HPDE6-E6E7 (cell line): ENCODE measurements around the gene TMTC2.

Experiments used
- DNase-seq: peaks from one replicate; pipeline ENCODE4 v3.0.0; 2011; ENCODE audit warnings: missing footprints; ENCODE audit errors: extremely low spot score

TMTC2 gene

DNA sequence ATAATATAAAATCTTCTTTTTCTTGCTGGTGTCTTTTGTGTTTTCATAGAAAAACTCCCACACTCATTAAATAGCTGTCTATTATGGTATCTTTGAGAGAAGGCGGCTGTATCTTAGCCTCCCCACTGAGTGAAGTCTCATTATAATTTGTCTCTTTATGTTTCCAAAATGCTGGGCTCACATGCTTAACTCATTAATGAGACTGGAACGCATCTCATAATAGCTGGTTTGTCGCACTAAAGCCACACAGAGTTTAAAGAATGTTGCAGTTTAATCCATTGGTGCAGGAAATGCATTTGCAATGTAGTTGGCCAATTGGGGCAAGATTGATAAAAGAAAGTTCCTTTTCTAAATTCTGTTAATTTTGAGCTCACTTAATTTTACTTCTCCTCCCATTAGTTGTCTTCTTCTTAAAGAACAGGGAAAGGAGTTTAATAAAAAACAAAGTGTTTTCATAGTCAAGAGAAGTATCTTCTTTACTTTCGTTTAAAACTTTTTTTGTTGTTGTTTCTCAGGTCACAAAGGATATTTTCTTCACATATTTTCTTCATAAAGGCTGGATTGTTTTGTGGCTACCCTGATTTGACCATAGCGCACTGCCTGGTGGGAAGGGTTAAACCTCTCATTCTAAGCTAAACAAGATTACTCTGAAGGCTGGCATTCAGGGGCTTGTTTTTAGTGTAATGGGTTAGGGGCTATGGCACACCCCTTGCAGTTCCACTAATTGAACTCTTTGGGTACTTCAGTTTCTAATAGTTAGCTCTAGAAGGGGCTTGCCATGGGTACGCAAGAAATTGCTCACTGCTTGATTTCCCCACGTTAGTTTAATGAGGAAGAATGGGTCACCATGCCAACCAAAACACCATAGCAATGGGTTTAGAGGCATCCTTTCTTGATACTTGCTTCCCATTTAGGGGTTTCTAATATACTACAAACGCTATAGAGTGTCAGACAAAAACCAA lies 197.0 kb downstream of the TMTC2 start:
- DNase-seq, result no peak

DNA sequence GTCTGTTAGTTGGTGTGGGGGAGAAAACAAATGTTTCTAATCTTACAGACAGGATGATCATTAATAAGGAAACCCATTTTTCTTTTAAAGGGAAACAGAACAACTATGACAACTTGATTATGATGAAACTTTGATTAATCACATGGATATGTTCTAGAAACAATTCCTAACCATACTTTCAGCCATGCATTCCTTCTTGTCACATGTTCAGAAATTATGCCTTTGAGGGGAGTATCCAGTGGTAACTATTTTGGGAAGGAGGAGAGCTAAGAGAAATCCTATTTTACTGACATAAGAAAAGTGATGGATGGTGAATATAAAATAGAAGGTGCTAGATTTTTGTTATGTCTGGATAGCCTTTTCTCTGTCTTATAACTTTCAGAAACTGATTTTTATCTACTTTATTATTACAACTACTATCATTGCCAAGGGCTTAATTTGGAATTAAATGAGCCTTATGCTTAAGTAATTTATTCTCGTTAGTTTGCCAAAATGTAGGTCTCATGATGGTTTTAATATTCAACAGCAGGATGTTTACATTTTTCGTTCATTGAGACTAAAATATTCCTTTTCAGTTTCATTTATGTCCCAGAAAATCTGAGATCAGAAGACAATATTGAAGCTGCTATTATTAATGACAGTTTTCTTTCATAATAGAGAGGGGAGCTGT lies 200.1 kb downstream of the TMTC2 start:
- DNase-seq, result no peak

DNA sequence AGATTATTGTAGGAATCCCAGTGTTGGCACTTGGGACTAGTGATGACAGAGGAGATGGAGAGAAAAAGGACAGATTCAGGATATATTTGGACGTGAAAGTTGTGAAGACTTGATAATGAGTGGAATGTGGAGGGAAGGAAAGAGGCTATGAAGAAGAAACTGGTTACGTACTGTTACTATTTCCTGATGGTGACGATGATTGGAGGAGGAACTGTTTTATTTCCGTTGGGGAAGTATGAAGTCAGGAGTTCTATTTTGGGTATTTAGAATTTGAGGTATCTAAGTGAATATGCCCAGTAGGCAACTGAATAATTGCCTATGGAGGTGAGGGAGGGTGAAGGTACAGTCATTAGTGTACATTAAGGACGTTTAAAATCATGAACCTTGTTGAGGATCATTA lies 207.2 kb downstream of the TMTC2 start:
- DNase-seq, result no peak

DNA sequence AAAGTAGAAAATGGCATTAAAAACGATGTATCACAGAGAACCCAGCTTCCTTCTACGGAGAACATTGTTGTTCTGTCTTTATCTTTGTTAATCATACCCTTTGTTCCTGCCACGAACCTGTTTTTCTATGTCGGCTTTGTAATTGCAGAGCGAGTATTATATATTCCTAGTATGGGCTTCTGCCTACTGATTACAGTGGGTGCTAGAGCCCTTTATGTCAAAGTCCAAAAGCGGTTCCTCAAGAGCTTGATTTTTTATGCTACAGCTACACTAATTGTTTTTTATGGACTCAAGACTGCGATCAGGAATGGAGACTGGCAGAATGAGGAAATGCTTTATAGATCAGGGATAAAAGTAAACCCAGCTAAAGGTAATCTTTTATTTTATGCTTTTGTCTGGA lies 209.6 kb downstream of the TMTC2 start:
- no peak for DNase-seq

DNA sequence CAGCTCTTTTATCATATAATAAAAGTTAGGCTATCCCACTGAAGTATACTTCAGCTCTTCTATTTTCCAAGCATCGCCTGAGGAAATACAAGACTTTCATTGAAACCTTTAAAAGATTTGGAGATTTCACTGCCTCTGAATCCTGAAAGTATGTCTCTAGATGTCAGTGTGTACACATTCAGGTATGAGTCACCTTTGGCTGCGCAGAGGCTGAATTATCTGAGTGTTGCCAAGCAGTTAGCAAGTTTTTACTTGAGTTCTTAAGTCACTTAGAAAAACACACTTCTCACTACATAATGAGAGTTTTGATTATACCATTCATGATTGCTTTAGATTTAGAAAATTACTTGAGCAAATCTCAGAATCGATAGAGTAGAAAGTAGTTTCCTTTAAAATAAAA lies 210.3 kb downstream of the TMTC2 start:
- DNase-seq, result peak; percentile 61

DNA sequence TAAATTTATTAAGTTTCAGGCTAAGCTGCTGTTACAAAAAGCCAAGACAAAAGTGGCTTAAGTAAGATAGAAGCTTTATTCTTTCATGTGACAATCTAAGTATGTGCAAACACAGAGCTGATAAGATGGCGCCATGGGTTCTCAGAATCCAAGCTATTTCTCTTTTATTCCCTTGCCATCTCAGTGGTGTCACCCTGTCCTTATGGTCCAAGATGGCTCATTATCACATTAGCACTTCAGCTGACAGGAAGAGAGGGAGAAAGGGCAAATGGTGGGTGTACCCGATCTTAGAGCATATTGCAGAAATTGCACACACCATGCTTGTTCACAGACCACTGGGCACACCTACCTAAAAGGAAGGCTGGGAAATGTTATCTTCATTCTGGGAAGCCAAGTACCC lies 211.7 kb downstream of the TMTC2 start:
- no peak for DNase-seq

DNA sequence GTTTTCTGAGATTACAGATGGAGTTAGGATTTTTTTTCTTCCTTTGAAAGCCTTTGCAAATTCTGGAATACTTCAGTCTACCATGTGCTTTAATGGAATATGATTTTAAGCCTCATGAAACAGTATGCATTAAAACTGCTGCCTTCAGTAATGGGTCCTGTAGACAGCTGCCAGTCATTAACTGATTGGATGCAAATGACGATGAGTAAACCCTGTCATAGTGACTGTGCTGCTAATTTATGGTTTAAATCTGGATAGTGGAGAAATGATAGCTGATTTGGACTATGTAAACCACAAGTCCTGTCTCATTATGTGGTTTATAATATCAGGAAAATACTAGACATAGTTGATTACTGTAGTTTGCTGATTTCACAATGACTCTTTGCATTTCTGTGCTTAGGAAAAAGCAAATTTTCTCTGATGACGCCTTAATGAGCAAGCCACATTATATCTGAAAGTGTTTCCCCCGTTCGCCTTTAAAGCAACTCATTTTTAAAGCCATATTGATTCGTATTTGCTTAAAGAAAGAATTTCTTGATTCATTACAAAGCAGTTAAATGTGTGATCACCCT lies 217.6 kb downstream of the TMTC2 start:
- no peak for DNase-seq

DNA sequence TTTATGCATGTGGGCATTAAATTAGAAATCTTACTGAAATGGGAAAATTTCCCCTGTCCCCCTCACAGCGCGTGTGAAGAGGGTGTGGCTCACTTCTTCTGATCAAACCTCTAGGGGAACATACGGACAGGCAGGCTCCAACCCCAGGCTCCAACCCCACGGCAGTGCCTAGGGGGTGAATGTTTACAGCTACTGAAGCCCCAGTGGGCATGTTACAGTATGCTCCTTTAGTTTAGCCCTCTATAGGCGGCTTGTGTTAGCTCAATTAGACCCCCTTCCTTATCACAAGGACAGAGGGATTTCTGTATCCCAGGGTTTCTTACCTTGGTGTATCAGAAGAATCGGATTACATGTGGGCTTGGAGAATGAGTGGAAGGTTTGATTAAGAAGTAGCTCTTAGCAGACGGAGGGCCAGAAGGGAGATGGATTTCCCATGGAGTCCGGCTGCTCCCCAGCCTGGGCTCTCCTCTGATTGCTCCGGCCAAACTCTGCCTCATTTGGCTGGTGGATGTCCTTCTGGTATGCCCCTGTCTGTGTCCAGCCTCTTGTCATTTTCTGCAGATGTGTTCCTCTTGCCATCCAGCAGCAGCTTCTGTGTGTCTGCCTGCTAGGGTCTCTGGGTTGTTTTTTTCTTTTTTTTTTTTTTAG lies 223.7 kb downstream of the TMTC2 start:
- DNase-seq, result no peak

DNA sequence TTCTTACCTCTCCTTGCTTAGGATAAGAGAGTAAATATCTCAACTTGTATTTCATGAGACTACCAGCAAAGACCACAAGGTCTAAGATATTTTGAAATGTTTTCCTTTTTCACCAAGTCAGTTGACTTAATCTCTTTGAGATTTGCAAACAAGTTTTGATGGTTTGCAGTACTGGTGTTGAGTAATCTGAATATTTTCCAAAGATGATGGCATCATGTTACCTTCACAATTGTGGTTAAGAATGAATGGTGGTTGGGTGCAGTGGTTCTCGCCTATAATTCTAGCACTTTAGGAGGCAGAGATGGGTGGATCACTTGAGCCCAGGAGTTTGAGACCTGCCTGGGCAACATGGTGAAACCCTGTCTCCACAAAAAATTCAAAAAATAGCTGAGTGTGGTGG lies 225.7 kb downstream of the TMTC2 start:
- DNase-seq, result no peak

DNA sequence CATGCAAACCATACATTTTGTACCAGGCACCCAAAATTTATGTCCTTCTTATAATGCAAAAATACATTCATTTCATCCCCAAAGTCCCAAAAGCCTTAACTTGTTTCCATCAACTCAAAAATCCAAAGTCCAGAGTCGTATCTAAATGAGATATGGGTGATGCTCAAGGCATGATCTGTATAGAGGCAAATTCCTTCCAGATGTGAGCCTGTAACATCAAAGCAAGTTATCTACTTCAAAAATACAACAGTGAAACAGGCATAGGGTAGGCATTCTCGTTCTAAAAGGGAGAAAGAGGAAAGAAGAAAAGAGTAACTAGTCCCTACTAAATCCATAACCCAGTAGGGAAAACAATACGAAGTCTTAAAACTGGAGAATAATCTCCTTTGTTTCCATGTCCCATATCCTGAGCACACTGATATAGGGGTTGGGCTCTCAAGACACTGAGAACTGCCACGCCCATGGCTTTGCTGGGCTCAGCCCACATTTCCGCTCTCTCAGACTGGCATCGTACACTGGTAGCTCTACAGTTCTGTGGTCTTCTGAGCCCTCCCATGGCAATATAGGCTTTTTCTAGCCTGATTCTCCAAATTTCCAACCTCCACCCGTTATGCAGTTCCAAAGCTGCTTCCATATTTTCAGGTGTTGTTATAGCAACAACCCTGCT lies 232.8 kb downstream of the TMTC2 start:
- DNase-seq, result no peak

DNA sequence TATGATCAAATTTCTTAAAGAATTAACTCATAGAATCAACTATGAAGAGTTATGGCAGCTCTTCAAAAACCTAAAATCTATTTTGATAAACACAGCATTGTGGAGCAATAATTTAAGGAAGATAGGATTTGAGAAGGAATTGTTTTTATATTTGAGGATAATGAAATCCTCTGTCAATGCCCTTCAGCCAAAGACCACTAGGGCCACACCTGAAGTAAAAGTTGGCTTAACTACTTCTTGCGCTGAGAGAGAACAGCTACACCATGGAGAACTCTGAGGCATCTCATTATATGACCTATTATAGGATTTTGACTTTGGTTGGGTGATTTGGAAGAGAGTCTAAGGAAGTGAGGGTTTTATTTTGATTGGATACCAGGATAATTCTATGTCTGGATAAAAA lies 237.2 kb downstream of the TMTC2 start:
- no peak for DNase-seq

DNA sequence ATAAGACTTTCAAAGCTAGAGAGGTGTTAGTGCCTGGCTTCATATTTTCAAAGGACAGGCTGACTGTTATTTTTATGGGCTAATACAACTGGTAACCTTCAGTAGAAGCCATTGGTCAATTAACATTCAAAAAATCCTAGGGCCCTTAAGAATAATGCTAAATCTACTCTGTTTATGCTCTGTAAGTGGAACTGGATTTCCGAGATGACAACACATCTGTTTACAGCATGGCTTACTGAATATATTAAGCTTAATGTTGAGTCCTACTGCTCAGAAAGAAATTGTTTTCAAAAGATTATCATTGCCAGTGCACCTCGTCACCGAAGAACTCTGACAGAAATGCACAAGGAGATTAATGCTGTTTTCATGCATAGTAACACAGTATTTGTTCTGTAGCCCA lies 239.9 kb downstream of the TMTC2 start:
- DNase-seq, result no peak

DNA sequence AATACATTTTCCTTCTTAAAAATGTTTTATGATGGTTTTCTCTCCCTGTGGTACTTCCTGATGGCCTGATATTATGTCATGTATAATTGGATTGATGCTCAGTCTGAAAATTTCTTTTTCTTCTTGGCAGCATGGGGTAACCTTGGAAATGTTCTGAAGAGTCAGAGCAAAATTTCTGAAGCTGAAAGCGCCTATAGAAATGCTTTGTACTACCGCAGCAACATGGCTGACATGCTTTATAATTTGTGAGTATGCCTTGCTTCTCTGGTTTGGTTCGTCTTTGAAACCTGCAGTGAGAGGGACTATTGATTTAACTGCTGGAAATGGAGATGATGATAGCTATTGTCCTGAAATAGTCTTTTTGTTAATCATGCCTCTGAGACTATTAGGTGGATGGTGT lies 243.6 kb downstream of the TMTC2 start:
- DNase-seq, result no peak

DNA sequence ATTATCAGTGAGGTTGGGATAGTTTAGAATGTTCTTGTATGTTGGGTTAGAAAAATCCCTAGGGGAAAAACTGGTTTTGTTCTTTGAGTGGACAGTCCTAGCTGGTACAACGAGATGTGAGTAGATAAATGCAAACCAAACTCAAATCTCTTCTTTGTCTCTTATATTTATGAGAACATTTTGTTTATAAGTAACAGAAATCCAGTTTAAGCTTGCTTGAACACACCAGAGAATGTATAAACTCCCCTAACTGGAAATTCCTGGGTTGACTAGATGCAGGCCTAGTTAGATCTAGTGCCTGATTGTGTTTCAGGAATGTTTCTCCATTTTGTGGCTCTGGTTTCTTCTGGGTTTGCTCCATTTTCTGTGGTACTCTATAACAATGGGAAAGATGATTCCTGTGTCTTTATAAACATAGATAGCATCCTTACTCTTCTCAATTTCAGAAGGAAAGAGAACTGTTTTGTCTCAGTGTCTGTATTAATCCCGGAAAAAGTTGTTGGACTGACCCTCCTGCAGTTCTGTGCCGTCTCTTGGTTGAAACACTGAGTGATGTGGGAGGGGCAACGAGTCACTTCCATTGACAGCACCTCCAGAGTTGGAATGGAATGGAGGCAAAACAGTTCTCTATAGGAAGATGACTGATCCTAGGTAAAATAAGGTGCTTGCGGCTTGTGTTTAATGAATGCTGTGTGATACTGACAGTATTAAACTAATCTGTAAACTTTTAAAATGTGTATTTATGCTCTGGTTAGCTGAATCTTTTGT lies 244.8 kb downstream of the TMTC2 start:
- peak; percentile 6 for DNase-seq

DNA sequence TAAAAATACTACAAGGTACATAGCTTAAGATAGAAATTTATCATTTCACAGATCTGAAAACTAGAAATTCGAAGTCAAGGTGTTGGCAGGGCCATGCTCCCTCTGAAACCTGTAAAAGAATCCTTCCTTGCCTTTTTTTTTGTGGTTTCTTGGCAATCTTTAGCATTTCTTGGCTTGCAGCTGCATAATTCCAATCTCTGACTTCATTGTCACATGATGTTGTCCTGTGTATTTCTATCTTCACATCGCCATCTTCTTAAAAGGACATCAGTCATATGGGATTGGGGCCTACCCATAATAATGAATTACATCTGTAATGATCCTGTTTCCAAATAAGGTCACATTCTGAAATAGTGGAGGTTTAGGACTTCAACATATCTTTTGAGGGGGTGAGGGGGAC lies 250.4 kb downstream of the TMTC2 start:
- no peak for DNase-seq

DNA sequence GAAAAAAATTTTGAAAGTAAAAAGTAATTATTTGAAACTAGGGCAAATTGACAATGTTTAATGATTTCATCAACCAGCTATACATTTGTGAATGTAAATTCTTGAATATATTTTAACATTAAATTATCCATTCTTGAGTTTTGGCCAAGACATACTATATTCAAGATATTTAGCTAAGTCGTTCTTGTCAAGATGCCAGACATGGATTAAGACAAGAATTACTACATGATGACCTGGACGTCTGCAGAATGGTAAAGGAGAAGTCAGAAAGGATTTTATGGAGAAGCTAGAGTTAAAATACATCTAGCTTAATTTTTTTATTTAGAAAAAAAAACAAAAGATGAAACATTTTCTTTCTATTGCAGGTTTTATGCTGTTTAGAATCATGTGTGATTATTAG lies 255.8 kb downstream of the TMTC2 start:
- DNase-seq, result no peak

DNA sequence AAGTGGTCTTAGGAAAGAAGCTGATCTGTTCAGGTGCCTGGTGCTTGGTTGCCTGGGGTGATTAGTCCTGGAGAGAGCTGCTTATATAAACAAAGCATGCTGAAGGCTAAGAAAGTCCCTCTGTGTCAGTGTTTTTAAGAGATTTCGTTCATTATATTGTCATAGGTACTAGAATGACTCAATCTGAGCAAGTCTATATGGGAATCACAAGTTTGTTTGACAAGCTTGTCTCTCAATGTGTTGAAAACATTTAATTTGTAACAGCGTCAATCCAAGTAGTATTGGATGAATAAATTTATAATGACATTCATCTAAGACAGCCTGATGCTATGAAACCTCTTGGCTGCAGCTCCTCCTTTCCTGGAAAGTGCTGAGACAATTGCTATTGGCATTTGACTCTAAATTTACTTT lies 256.3 kb downstream of the TMTC2 start:
- no peak for DNase-seq

DNA sequence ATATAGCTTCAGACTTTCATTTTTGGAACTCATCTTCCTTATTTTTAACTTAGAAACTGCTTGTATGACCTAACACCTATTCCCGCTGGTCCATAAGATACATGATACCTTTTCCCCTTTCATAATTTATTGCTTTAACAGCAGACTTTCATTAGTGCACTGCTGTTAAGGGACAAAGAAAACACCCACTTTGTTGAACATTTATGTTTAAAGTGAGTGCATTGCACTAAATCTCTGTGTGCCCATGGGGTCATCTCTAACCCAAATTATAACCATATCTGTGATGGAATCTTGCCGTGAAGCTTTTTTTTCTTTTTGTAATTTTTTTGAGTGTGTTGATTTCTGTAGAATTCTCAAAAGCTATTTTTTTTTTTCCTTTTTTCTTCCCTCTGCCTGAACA lies 261.8 kb downstream of the TMTC2 start:
- no peak for DNase-seq

DNA sequence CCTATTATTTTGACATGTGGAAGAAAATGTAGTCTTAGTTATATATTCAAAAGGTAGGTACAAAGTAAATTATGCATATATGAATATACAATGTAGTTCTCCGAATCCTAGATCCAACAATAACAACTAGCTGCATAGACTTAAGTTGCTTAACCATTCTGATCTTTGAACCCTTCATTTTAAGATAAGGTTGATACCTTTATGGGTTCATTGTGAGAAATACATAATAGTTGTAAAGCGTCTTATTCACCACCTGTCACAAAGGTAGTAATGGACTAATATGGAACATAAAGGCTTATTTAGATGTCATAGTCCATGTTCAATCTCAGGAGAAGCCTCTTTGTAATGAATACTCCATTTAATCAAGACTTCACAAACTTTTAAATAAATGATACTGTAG lies 263.6 kb downstream of the TMTC2 start:
- no peak for DNase-seq

DNA sequence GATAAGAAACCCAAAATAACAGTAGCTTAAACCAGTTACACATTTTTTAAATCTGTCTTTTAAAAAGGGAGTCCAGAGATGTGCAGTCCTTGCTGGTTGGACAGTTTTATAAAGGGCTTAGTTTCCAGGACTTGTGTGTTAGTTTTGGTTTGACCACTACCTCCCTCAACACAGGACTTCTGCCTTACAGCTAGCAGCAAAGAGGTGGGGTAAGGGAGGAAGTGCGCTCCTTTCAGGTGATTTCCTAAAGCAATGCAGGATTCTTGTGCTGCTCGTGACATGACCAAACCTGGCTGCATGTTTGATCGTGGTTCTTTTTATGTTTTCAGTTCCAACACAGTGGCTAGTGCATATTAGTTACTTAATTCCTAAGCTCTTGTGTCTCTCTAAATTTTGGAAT lies 266.2 kb downstream of the TMTC2 start:
- DNase-seq, result no peak

DNA sequence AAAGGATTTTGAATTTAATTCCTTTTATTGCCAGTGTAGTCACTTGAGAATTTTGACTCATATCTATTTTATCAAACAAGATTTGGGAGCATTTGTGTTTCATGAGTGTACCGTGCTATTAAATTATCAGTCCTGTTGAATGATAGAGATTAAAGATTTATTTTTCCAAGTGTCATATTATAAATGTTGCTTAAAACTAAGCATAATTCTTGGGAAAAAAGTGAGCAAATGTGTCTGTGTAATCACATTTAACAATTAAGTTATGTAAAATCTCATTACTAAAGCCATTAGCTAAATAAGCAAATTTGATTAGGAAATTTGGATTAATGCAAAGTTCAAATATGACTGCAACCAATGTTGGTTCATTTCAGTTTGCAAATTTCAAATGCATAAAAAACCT lies 266.7 kb downstream of the TMTC2 start:
- no peak for DNase-seq
